Stimulated activated CD8-positive, alpha-beta memory T cell treated with anti-CD3 and anti-CD28 coated beads, Interleukin-7, amount 100 ng/mL, for 24 hours (primary cell): Measurements from ENCODE around the gene GJA3.
"Not testable (repeated sequence)": the region's sequence is repeated elsewhere in the genome, so short reads cannot be mapped to it uniquely, and the experiment has no call there.

Experiments used
- DNase-seq: peaks from one replicate; pipeline ENCODE4 v3.0.0-alpha.2; 2020; ENCODE audit warnings: low read depth

The GJA3 gene

GRCh38 chr13:20182231-20182846 lies 21.5 kb upstream of the GJA3 start:
- DNase-seq = no peak

- DNase-seq = no peak
Observed at GRCh38 chr13:20181188-20181587, 20.3 kb upstream of the GJA3 start.

DNA sequence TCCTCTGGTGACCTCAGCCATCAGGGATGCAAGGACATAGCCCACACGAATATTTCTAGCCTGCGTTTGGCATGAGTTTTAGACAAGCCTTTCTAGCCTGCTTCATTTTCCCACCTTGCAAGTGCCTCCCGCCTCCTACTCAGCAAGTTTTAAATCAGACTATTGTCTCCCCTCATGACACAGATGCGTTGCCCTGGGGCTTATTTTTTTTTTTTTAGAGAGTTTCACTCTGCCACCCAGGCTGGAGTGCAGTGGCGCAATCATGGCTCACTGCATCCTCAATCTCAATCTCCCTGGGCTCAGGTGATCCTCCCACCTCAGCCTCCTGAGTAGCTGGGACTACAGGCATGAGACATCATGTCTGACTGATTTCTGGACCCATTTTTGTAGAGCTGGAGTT lies 17.3 kb upstream of the GJA3 start:
- DNase-seq = no peak

GRCh38 chr13:20177049-20177831 lies 16.4 kb upstream of the GJA3 start:
- no peak for DNase-seq

DNA sequence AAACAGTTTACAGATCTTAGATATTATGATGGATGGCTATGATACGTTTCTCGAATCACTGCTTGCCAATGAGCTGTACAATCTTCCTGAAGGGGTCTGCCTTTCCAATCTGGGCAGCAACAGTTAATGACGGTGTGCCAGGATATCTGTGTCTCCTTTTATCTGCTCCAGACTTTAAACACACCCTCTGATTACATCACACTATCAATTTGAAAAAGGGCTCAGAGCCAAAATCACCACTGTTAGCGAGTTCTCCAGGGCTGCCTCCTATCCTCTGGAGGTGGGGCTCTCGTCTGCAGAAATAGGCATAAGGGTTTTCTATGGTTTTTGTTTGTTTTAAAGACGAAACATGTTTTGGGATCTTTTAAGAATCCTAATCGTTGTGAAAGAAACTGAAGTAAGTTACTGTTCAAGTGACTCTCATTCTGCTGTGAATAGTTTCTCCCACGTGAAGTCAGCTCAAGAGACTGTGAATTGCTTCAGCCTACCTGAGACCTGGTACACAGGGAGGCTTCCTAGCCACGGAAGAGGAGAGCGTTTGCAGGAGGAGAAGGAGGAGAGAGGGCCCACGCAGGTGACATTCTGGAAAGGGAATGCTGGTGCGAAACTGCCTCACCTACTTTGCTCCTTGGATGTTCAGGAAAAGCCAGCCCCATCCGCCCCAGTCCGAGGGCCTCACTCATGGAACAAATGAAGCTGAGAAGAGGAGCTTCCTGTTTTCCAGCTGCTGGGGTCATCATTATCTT lies 15.2 kb upstream of the GJA3 start:
- DNase-seq = no peak

DNA sequence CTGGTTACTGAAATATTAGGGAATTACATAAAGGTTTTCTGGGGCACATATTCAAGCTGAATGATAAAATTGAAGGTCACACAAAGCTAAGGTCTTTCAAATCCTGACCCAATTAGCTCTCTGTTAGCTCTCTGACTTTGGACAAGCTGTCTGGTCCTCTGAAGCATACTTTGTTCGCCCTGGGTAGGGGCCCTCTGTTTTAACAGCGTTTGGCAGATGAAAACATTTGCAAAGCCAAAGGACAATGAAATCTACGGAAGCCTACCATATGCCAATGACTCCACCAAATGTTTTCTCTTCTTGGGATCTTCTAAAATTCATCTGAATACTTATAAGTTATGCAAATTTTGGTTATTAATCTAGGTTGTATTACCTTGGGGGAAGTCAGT lies 14.5 kb upstream of the GJA3 start:
- DNase-seq = no peak

- DNase-seq = peak; percentile 54
Observed at GRCh38 chr13:20174656-20175405, 14.0 kb upstream of the GJA3 start.

GRCh38 chr13:20173116-20173746 lies 12.4 kb upstream of the GJA3 start:
- DNase-seq = no peak

DNA sequence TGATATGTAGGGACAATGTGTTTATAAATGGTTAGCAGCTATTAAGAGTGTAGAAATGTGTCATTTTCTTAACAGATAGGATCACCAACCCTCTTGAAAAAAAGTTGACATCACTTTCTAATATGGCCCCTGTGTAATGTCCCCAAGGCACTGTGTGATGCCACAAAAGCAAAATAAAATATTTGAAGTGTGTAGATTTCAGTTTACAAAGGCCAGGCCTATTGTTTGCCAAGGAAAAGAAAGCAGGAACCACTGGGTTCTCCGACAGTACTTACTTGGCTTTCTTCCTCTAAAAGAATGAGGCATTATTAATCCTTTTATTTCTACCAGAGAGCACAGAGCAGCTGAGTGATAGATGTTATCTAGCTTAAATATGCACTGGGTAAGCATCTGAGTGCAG lies 10.5 kb upstream of the GJA3 start:
- DNase-seq = no peak

- no peak for DNase-seq
Observed at GRCh38 chr13:20170921-20171320, 10.1 kb upstream of the GJA3 start.

GRCh38 chr13:20168396-20168795 lies 7.5 kb upstream of the GJA3 start:
- DNase-seq = no peak

DNA sequence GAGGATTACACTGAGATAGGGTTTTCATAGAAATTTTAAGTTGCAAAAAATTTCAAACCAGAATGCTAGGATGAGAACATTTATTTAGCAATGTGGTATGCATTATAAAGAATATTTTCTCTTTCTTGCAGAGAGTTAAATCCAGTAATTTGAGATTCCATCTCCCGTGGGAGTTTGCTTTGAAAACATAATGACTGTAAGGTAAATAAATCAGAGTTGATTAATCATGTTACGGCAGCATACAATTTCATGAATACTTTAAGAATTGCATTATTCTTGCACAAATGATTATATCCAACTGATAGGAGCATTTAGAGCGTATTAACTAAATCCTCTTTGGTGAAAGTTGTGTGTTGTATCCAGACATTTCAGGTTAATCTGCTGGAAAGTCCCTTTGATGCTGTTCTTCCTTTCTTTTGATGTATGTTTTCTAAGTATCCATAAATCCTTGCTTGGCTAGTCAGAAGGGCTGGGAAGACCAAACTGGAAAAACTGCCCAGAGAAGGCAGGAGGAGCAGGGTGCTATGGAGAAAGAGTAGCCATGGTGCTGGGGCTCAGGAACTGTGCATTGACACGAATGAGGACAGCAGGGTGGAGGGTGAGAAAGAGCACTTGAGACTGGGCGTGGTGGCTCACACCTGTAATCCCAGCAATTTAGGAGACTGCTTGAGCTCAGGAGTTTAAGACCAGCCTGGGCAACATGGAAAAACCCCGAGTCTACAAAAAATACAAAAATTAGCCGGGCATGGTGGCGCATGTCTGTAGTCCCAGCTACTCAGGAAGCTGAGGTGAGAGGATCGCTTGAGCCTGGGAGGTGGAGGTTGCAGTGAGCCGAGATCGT lies 4.8 kb upstream of the GJA3 start:
- DNase-seq = no peak

DNA sequence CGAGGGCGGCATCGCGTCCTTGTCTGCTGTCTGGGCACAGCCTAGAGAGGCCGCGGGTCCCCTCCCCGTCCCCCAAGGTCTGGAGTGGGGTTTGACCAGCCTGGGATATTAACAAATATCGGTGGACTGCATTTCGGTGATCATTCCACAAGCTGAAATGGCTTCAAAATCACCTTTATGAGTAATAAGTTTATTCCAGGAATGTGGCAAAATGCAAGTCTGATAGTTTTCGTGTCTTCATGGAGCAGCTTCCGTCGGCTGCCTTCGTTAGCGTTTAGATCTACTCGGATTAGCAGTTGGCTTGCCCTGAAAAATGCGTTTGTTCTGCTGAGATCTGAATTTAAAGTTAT lies 1.1 kb upstream of the GJA3 start:
- no peak for DNase-seq

- peak; percentile 11 for DNase-seq
Observed at GRCh38 chr13:20161275-20161950, 561 bp upstream of the GJA3 start.

- no peak for DNase-seq
Observed at GRCh38 chr13:20159646-20160305, 1.1 kb downstream of the GJA3 start.

DNA sequence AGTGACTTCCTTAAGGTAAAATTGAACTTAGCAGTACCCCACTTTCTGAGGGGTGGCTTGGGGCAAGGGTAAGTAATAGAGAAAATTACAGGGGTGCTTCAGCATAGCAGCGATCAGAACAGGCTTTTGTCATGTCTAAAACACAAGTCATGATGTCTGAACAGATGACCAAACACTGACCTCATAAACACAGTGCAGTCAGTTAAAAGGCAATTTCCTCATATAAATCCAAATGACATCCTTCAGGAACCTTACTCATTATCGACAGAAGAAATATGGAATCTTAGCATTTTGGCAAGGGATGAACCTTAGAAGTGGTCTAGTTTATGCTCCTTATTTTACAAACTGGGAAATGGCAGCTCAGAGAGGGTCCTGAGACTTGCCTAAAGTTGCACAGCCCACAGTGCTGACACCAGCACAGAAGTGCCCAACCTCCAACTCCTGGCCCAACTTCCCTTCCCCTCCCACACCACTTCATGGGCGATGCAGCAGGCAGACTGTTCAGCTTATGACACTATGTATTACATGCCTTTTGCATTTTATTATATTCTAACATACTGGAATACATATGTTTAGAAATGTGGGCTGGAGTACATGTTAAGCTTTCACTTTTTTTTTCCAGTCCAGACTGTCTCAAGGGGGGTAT lies 3.6 kb downstream of the GJA3 start:
- no peak for DNase-seq

GRCh38 chr13:20156702-20157101 lies 4.2 kb downstream of the GJA3 start:
- no peak for DNase-seq

GRCh38 chr13:20153290-20153689 lies 7.6 kb downstream of the GJA3 start:
- not testable (repeated sequence) for DNase-seq

DNA sequence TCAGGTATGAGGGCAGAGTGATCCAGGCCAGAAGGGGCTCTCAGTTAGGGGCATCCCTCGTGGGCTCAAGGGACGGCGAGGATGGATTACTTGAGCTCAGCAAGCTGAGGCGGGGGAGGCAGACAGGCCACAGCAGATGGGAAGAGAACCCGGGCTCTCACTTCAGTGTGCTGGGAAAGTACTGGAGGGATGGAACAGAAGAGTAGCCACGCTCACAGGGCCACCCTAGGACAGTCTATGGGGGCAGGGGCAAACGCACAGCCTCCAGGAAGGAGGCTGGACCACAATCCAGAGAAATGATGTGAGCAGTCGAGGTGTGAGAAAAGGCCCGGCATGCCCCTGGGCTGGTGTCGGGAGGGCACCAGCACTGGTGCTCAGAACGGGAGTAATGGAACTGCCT lies 9.2 kb downstream of the GJA3 start:
- DNase-seq = no peak

DNA sequence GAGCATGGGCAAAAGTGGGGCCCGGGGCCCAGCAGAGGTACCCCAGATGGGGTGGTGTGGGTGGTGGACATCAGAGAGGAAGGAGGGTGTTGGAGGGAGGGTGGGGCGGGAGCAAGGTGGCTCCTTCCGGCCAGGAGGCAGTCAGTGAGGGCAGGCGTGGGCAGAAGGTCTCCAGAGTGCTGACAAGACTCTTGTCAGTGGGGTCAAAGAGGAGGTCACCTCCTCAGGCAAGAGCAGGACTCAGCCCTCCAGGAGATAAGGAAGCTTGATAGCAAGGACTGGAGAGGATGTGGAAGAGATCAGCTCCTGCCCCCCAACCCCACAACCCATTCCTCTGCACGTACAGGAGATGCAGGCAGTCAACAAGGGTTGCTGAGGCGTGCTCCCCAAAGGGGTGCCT lies 9.8 kb downstream of the GJA3 start:
- no peak for DNase-seq
